NB4 (cell line): ENCODE results near the gene RASSF5.

Experiments
- DNase-seq: peaks from one replicate; pipeline ENCODE4 v3.0.0; 2010; ENCODE audit warnings: low read depth
- H3K4me3 ChIP-seq: one replicate; pipeline ENCODE4 v1.5.1; 2011; ENCODE audit warnings: mild to moderate bottlenecking, low read depth, low read length, moderate library complexity
- CTCF ChIP-seq: IDR thresholded peaks from one replicate; pipeline ENCODE4 v1.5.1; 2012; ENCODE audit warnings: low read depth, low read length
- MAX ChIP-seq: IDR thresholded peaks from 2 replicates; pipeline ENCODE4 v1.6.1; 2011; ENCODE audit warnings: low read depth, low read length
- MYC ChIP-seq: IDR thresholded peaks from 2 replicates; pipeline ENCODE4 v1.6.1; 2011; ENCODE audit warnings: low read depth, low read length
- POLR2A ChIP-seq: IDR thresholded peaks from 2 replicates; pipeline ENCODE4 v1.6.1; 2011; ENCODE audit warnings: mild to moderate bottlenecking; ENCODE audit not compliant: insufficient read length; ENCODE audit errors: extremely low read depth

RASSF5 gene

GRCh38 chr1:206586501-206587445 lies 79.4 kb downstream of the RASSF5 start:
- no peak for DNase-seq
- TF ChIP-seq CTCF (no peak), MYC (no peak), POLR2A (no peak), MAX (no peak)
- H3K4me3 ChIP-seq: no peak overlapping the region

GRCh38 chr1:206587904-206588303 lies 80.6 kb downstream of the RASSF5 start:
- H3K4me3 ChIP-seq: no peak overlapping the region
- DNase-seq: no peak
- TF ChIP-seq POLR2A (no peak), MAX (no peak), MYC (no peak), CTCF (no peak)

GRCh38 chr1:206588492-206588891 lies 81.2 kb downstream of the RASSF5 start:
- DNase-seq: no peak
- H3K4me3 ChIP-seq: no peak overlapping the region
- no peak for TF ChIP-seq CTCF

- TF ChIP-seq MAX: no peak
- TF ChIP-seq POLR2A: no peak
- TF ChIP-seq MYC: no peak
- TF ChIP-seq CTCF: no peak
- DNase-seq: no peak
- H3K4me3 ChIP-seq: no peak overlapping the region
Measured at GRCh38 chr1:206589206-206589605, 81.9 kb downstream of the RASSF5 start.

- peak; percentile 8 for TF ChIP-seq CTCF
- TF ChIP-seq MAX: no peak
- no peak overlapping the region for H3K4me3 ChIP-seq
- peak; percentile 51 for DNase-seq
Measured at GRCh38 chr1:206590025-206590758, 82.9 kb downstream of the RASSF5 start.
